Upper lobe of left lung (tissue), 6 donors: ENCODE data around the gene MAN1A1. TPM values are rescaled to one million over a fixed set of nuclear protein-coding genes. Genes with fewer than 3 reads are reported as not detected.

Experiments used
- ATAC-seq, 2 donors: fragments of 200-7000 bp; cut with Tn5 transposase; one replicate each; pipeline ENCODE4 v1.9.1; 2022; ENCODE audit warnings: mild to moderate bottlenecking in 2 of 2, moderate library complexity in 2 of 2; ENCODE audit not compliant: low FRiP score in 2 of 2
- DNase-seq, 2 donors: peaks; one replicate each; pipeline ENCODE4 v3.0.0-alpha.2; 2019 to 2020
- H3K27ac ChIP-seq, 4 donors: fragments of 200-600 bp; sonication (generic); one replicate each; pipeline ENCODE4 v1.5.1; 2016 to 2019
- H3K27me3 ChIP-seq, 4 donors: fragments of 200-600 bp; sonication (generic); one replicate each; pipeline ENCODE4 v1.5.1; 2017 to 2019
- H3K36me3 ChIP-seq, 4 donors: fragments of 200-600 bp; sonication (generic); one replicate each; pipeline ENCODE4 v1.5.1; 2016 to 2019
- H3K4me1 ChIP-seq, 4 donors: fragments of 200-600 bp; sonication (generic); one replicate each; pipeline ENCODE4 v1.5.1; 2018 to 2019
- H3K4me3 ChIP-seq, 4 donors: fragments of 200-600 bp; sonication (generic); one replicate each; pipeline ENCODE4 v1.5.1; 2017 to 2019; ENCODE audit warnings: mild to moderate bottlenecking in 2 of 4, moderate library complexity in 1 of 4
- H3K9me3 ChIP-seq, 4 donors: fragments of 200-600 bp; sonication (generic); one replicate each; pipeline ENCODE4 v1.5.1; 2018 to 2019
- CTCF ChIP-seq, 6 experiments: fragments of 450-650 bp in 4 of 6; fragments of 200-600 bp in 2 of 6; sonication (generic) in 2 of 6; IDR thresholded peaks; one replicate each; pipeline ENCODE4 v1.5.1; 2016 to 2019; ENCODE audit warnings: antibody characterized with exemption in 6 of 6
- EP300 ChIP-seq, 4 donors: sonication (generic); formaldehyde crosslinking; IDR thresholded peaks; one replicate each; pipeline ENCODE4 v1.5.1; 2017; ENCODE audit warnings: antibody characterized with exemption in 4 of 4, control low read depth in 2 of 4
- POLR2A ChIP-seq, 4 donors: fragments of 450-650 bp; IDR thresholded peaks; one replicate each; pipeline ENCODE4 v1.5.1; 2016 to 2017; ENCODE audit warnings: antibody characterized with exemption in 4 of 4, mild to moderate bottlenecking in 2 of 4
- POLR2AphosphoS5 ChIP-seq, 2 donors: sonication (generic); formaldehyde crosslinking; IDR thresholded peaks; one replicate each; pipeline ENCODE4 v1.5.1; 2017; ENCODE audit warnings: antibody characterized with exemption in 2 of 2
- WGBS, 2 donors: methylation state at CpG; one replicate each; pipeline ENCODE4 v1.1.5; 2017 to 2018; 5-methylcytosine and 5-hydroxymethylcytosine counted together
- total RNA-seq, 6 donors: library from RNA; depleted of rRNA in 4 of 6; stranded (reverse); fragments of >200 nt in 4 of 6; gene quantifications; one replicate each; pipeline versions ENCODE4 v1.1.0 to v1.2.1, GENCODE V29; 2016 to 2021
- donor health status: DM: no; HTN: no; CAD: no; lungs with moderate emphysema.
- donor health status: DM: no; HTN: yes; CAD: no; lungs with severe emphysema.

Gene MAN1A1
- total RNA-seq, 6 donors from 2014 or later, result 61.8 to 98.6 (median 79.1) TPM

DNA sequence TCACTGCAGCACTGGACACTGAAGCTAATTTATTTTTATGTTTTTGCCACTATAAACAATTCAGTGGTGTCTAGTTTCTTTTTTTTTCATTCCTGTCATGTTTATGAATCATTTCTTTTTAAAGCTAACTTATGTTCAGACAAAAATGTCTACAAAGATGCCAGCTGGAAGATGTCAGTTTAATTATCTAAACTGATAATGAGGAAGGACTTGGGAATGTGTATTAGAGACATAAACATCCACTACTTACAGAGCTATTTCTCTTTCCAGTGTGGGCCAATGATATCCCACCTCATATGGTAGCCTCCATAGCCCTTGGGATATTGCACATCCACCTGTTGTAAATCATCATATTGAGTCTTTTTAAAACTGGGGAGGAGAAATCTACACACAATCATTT, 139.0 kb downstream of the MAN1A1 start:
- no peak for TF ChIP-seq CTCF (IDR thresholded peaks at IDR 0.05)
- no peak for TF ChIP-seq EP300 (IDR thresholded peaks at IDR 0.05)
- no peak for TF ChIP-seq POLR2AphosphoS5 (IDR thresholded peaks at IDR 0.05)
- no peak for TF ChIP-seq POLR2A (IDR thresholded peaks at IDR 0.05)
- no peak for ATAC-seq
- Histone ChIP-seq H3K36me3 (no peaks in the 10 kb centered on the region), H3K4me1 (no peaks in the 10 kb centered on the region), H3K27ac (no peak overlapping the region), H3K9me3 (no peaks in the 10 kb centered on the region), H3K4me3 (no peak overlapping the region), H3K27me3 (no peaks in the 10 kb centered on the region)
- DNase-seq, result no peak

GRCh38 chr6:119209452-119210205, 139.9 kb downstream of the MAN1A1 start:
- Histone ChIP-seq H3K4me3 (no peak overlapping the region), H3K9me3 (no peaks in the 10 kb centered on the region), H3K27ac (no peak overlapping the region), H3K36me3 (peaks cover 0 to under 1% (median 0%) of the 10 kb centered on the region in 4 donors), H3K4me1 (no peaks in the 10 kb centered on the region), H3K27me3 (no peaks in the 10 kb centered on the region)
- TF ChIP-seq POLR2A (IDR thresholded peaks at IDR 0.05) (no peak), POLR2AphosphoS5 (IDR thresholded peaks at IDR 0.05) (no peak), EP300 (IDR thresholded peaks at IDR 0.05) (no peak), CTCF (IDR thresholded peaks at IDR 0.05) (no peak)
- WGBS, 2 donors, result 69 to 73% methylated on average over 11 of the region's 11 CpGs
- ATAC-seq, result peak in 1 of 2 donors; percentile 17
- no peak for DNase-seq

GRCh38 chr6:119207971-119208725, 141.4 kb downstream of the MAN1A1 start:
- Histone ChIP-seq H3K36me3 (peaks cover under 1 to 13% (median 6%) of the 10 kb centered on the region in 4 donors), H3K4me1 (no peaks in the 10 kb centered on the region), H3K27me3 (no peaks in the 10 kb centered on the region), H3K4me3 (no peak overlapping the region), H3K27ac (no peak overlapping the region), H3K9me3 (no peaks in the 10 kb centered on the region)
- 72 to 73% methylated on average over 2 of the region's 2 CpGs for WGBS, 2 donors
- ATAC-seq (no peak), DNase-seq (no peak)
- TF ChIP-seq CTCF (IDR thresholded peaks at IDR 0.05) (no peak), EP300 (IDR thresholded peaks at IDR 0.05) (no peak), POLR2A (IDR thresholded peaks at IDR 0.05) (no peak), POLR2AphosphoS5 (IDR thresholded peaks at IDR 0.05) (no peak)

GRCh38 chr6:119207327-119207726, 142.2 kb downstream of the MAN1A1 start:
- no peak for DNase-seq
- TF ChIP-seq POLR2A (IDR thresholded peaks at IDR 0.05) (no peak), EP300 (IDR thresholded peaks at IDR 0.05) (no peak), POLR2AphosphoS5 (IDR thresholded peaks at IDR 0.05) (no peak), CTCF (IDR thresholded peaks at IDR 0.05) (no peak)
- Histone ChIP-seq H3K4me3 (no peak overlapping the region), H3K27me3 (no peaks in the 10 kb centered on the region), H3K27ac (no peak overlapping the region), H3K36me3 (peaks cover 3 to 21% (median 8%) of the 10 kb centered on the region in 4 donors), H3K4me1 (no peaks in the 10 kb centered on the region), H3K9me3 (no peaks in the 10 kb centered on the region)
- WGBS, 2 donors, result 97% methylated on average over 2 of the region's 2 CpGs
- ATAC-seq, result no peak
